ENCODE data around the gene MPZL1. TPM values are rescaled to one million over a fixed set of nuclear protein-coding genes. Genes with fewer than 3 reads are reported as not detected.

The MPZL1 gene
- total and polyA plus RNA-seq, 2 of the 8 experiments (the other 6 are each of a cell fraction or from before 2014, with no cell fraction given), result 37.8 to 120 TPM

GRCh38 chr1:167802235-167802634 lies 80.5 kb downstream of the MPZL1 start:
- FAIRE-seq, result no peak
- ChIA-PET CTCF (ENCODE audit: partially characterized antibody) (interaction anchor here (1.0 to 2.0 kb wide), 6 partner anchors 13 to 114 kb away, joined by 3 to 11 read pairs (median 4); no protein-coding TSS in a partner anchor), POLR2A (ENCODE audit: partially characterized antibody) (no interaction called here)
- TF ChIP-seq CTBP2 (IDR thresholded peaks at IDR 0.05; ENCODE audit: borderline replicate concordance, insufficient read depth, insufficient read length, low read length) (no peak), ATF3 (IDR thresholded peaks at IDR 0.05; ENCODE audit: insufficient read depth, low read depth, low read length) (no peak), RXRA (IDR thresholded peaks at IDR 0.05; ENCODE audit: insufficient read depth, low read depth, low read length) (no peak), RAD21 (IDR thresholded peaks at IDR 0.05 in 1 of 2, conservative IDR thresholded peaks at IDR 0.05 in 1 of 2; ENCODE audit: low read depth in 2 of 2, low read length in 2 of 2) (no peak), NRF1 (IDR thresholded peaks at IDR 0.05; ENCODE audit: low read depth, low read length) (no peak), FOSL1 (IDR thresholded peaks at IDR 0.05; ENCODE audit: insufficient read depth, low read depth, low read length) (no peak), SIN3A (conservative IDR thresholded peaks at IDR 0.05 in 1 of 2, IDR thresholded peaks at IDR 0.05 in 1 of 2; ENCODE audit: low read depth in 1 of 2, low read length in 2 of 2) (no peak), CEBPB (IDR thresholded peaks at IDR 0.05; ENCODE audit: low read depth, low read length) (no peak), RFX5 (IDR thresholded peaks at IDR 0.05; ENCODE audit: borderline replicate concordance, low read depth, low read length) (no peak), SP4 (IDR thresholded peaks at IDR 0.05; ENCODE audit: low read length) (no peak), PHF8 (conservative IDR thresholded peaks at IDR 0.05; ENCODE audit: low read depth, low read length) (no peak), NANOG (IDR thresholded peaks at IDR 0.05; ENCODE audit: insufficient read depth, low read depth, low read length, poor library complexity, severe bottlenecking) (no peak), POLR2A (IDR thresholded peaks at IDR 0.05; ENCODE audit: control extremely low read depth in 1 of 2, low read depth in 2 of 2, low read length in 2 of 2) (no peak), SRF (IDR thresholded peaks at IDR 0.05; ENCODE audit: low read depth, low read length) (no peak)

More at GRCh38 chr1:167802235-167802634, 80.5 kb downstream of the MPZL1 start:
- Histone ChIP-seq H3K23me2 (ENCODE audit: low read depth, low read length) (no peaks in the 10 kb centered on the region), H3K9me3 (ENCODE audit: insufficient read depth in 2 of 2, low read depth in 1 of 2, low read length in 1 of 2) (peaks cover 14% of the 10 kb centered on the region in 2 experiments), H3K56ac (replicated peaks; ENCODE audit: insufficient read length, low read depth, low read length) (no peak overlapping the region), H2AFZ (ENCODE audit: low read length) (no peak overlapping the region), H3K79me2 (ENCODE audit: control insufficient read depth in 1 of 2, insufficient read depth in 2 of 2, low read length in 2 of 2) (no peaks in the 10 kb centered on the region), H4K91ac (replicated peaks; ENCODE audit: insufficient read length, low read length) (no peak overlapping the region), H3K14ac (ENCODE audit: insufficient read length) (no peak overlapping the region), H3K36me3 (ENCODE audit: control insufficient read depth in 2 of 4, insufficient read depth in 4 of 4, low read length in 3 of 4) (no peaks in the 10 kb centered on the region; a peak in 1 of 8 replicates), H4K5ac (ENCODE audit: insufficient read length, low read depth, low read length) (no peak overlapping the region), H3K4ac (replicated peaks; ENCODE audit: insufficient read length, low read depth, low read length) (no peak overlapping the region), H3K27me3 (replicated peaks in 1 of 4; ENCODE audit: control insufficient read depth in 3 of 4, extremely low read depth in 1 of 4, insufficient read depth in 3 of 4, low read length in 3 of 4) (no peaks in the 10 kb centered on the region), H2BK20ac (ENCODE audit: low read length) (no peak overlapping the region), H2BK120ac (replicated peaks; ENCODE audit: low read depth, low read length) (no peak overlapping the region), H4K20me1 (replicated peaks in 1 of 2; ENCODE audit: control insufficient read depth in 1 of 2, insufficient read depth in 2 of 2, low read length in 2 of 2) (no peaks in the 10 kb centered on the region), H2BK15ac (ENCODE audit: low read length) (no peak overlapping the region), H3K4me3 (ENCODE audit: extremely low read depth in 1 of 4, insufficient read depth in 2 of 4, low read depth in 3 of 4, low read length in 4 of 4) (no peak overlapping the region), H3K27ac (ENCODE audit: low read depth, low read length) (no peak overlapping the region), H3K18ac (ENCODE audit: extremely low read depth, low read length) (no peak overlapping the region), H3K79me1 (ENCODE audit: low read depth, low read length) (no peaks in the 10 kb centered on the region), H3K4me2 (ENCODE audit: insufficient read depth in 1 of 2, low read depth in 2 of 2, low read length in 2 of 2) (no peak overlapping the region), H3K9ac (replicated peaks in 1 of 4; ENCODE audit: extremely low read depth in 1 of 4, low read depth in 3 of 4, low read length in 3 of 4) (no peak overlapping the region), H2BK12ac (ENCODE audit: low read depth, low read length) (no peak overlapping the region), H4K8ac (ENCODE audit: extremely low read depth, insufficient read depth, low read length) (no peak overlapping the region), H3K4me1 (replicated peaks in 1 of 4; ENCODE audit: control insufficient read depth in 3 of 4, insufficient read depth in 4 of 4, low read length in 3 of 4) (no peaks in the 10 kb centered on the region), H2BK5ac (ENCODE audit: low read depth, low read length) (no peak overlapping the region), H3K23ac (ENCODE audit: insufficient read length) (no peak overlapping the region), H2AK5ac (ENCODE audit: low read depth, low read length) (no peak overlapping the region)
- DNase-seq (ENCODE audit: low read depth in 1 of 2, low spot score in 2 of 2), result no peak
- WGBS, 2 experiments (ENCODE audit: extremely low coverage in 1 of 2, insufficient coverage in 1 of 2, insufficient read length in 1 of 2, insufficient replicate concordance in 2 of 2, low coverage in 1 of 2, low lambda C conversion rate in 2 of 2, missing lambda C conversion rate in 1 of 2), result 94% methylated on average over 4 of the region's 4 CpGs; no CpG with 5 or more reads in 1 of the 2 experiments
